ENCODE measurements around the gene C9orf153.

The C9orf153 gene

DNA sequence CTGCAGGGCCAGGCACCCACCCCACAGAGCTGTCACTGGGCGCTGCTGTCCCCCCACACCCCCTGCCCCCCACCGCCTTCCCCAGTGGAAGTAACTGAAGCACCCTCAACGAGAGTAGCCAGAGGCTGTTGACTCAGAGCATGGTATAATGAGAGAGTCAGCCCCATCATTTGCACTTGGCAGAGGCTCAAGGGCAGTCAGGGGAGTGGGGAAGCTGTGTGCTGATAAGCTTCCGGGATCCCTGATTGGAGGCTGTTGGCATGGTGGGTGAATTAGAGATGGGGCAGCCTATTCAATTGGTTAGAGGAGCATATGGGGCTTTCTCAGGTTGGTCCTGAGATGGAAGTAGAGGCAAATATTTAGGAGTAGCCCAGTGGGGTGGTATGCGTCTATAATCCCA lies 83.0 kb downstream of the C9orf153 start:
- in situ Hi-C loops (cut with MboI; ENCODE audit: low pct_unique_long_range_greater_than_20kb, low sequenced_read_pairs, unreplicated experiment): no loop called here
- TF ChIP-seq, protein P1, sequence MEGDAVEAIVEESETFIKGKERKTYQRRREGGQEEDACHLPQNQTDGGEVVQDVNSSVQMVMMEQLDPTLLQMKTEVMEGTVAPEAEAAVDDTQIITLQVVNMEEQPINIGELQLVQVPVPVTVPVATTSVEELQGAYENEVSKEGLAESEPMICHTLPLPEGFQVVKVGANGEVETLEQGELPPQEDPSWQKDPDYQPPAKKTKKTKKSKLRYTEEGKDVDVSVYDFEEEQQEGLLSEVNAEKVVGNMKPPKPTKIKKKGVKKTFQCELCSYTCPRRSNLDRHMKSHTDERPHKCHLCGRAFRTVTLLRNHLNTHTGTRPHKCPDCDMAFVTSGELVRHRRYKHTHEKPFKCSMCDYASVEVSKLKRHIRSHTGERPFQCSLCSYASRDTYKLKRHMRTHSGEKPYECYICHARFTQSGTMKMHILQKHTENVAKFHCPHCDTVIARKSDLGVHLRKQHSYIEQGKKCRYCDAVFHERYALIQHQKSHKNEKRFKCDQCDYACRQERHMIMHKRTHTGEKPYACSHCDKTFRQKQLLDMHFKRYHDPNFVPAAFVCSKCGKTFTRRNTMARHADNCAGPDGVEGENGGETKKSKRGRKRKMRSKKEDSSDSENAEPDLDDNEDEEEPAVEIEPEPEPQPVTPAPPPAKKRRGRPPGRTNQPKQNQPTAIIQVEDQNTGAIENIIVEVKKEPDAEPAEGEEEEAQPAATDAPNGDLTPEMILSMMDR (IDR thresholded peaks at IDR 0.05; ENCODE audit: extremely low read depth, insufficient read depth, missing control alignments): no peak
- no peak for DNase-seq (ENCODE audit: low spot score)

DNA sequence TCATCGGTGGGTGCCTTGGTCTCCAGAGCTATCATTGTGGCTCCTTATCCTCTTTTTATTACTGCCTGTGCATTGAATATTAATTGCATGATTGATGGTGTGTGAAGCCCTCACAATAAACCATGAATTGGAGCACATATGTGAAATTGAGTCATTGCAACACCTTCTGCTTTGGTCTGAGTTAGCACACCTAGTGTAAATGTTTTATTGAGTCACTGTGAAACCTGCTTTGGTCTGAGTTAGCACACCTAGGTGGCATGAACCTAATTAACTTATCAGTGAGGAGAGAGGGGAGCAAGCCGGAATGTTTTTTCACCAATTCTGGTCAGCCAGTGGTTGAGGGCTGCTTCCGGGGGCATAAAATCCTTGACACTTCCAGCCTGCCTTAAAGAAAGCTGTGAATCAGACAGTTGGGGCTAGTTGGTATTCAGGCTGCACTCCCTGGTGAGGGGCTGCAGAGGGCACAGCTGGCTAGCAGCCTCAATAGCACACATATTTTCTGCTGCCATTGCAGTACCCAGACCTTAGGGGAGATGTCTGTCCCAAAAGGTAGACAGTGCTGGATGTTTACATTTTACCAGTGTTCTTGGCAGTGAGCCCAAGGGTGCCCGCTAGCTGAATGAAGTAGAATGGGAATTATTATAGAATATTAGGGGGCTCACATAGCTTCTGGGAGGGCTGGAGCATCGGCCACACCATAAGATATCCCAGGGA lies 83.6 kb downstream of the C9orf153 start:
- TF ChIP-seq, protein P1 (IDR thresholded peaks at IDR 0.05; ENCODE audit: extremely low read depth, insufficient read depth, missing control alignments): no peak
- DNase-seq (ENCODE audit: low spot score): no peak
- in situ Hi-C loops (cut with MboI; ENCODE audit: low pct_unique_long_range_greater_than_20kb, low sequenced_read_pairs, unreplicated experiment): no loop called here

DNA sequence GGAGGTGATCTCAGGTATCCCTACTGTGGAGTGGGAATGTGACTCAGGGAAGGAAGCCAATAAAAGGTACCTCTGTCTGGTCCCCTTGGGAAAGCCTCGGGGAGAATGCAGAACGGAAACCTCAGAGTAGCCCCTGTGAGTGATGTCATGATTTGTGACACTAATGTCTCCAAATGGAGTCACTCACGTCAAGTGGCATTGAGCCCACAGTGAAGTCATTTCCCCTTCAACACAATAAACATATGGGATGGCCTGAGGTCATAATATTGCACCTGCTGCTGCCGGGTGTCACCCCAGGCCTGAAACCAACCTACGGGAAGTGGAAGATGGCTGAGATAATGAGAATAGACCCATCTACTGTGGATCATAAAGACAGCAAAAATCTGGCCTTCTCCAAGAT lies 84.2 kb downstream of the C9orf153 start:
- in situ Hi-C loops (cut with MboI; ENCODE audit: low pct_unique_long_range_greater_than_20kb, low sequenced_read_pairs, unreplicated experiment): no loop called here
- DNase-seq (ENCODE audit: low spot score): peak; percentile 22
- TF ChIP-seq, protein P1 (IDR thresholded peaks at IDR 0.05; ENCODE audit: extremely low read depth, insufficient read depth, missing control alignments): no peak

Measured in GM13977 (cell line).